Stimulated activated CD4-positive, alpha-beta T cell treated with anti-CD3 and anti-CD28 coated beads, Interleukin-12 subunit alpha, Interleukin-12 subunit beta, amount 100 ng/mL, for 48 hours (primary cell): ENCODE measurements around the gene ABCA8.
"Not testable (repeated sequence)": the region's sequence is repeated elsewhere in the genome, so short reads cannot be mapped to it uniquely, and the experiment has no call there.

Experiments
- DNase-seq, 3 donors: peaks; one replicate each; pipeline ENCODE4 v3.0.0-alpha.2; 2020; ENCODE audit warnings: low read depth in 2 of 3, low spot score in 1 of 3

Gene ABCA8, protein sequence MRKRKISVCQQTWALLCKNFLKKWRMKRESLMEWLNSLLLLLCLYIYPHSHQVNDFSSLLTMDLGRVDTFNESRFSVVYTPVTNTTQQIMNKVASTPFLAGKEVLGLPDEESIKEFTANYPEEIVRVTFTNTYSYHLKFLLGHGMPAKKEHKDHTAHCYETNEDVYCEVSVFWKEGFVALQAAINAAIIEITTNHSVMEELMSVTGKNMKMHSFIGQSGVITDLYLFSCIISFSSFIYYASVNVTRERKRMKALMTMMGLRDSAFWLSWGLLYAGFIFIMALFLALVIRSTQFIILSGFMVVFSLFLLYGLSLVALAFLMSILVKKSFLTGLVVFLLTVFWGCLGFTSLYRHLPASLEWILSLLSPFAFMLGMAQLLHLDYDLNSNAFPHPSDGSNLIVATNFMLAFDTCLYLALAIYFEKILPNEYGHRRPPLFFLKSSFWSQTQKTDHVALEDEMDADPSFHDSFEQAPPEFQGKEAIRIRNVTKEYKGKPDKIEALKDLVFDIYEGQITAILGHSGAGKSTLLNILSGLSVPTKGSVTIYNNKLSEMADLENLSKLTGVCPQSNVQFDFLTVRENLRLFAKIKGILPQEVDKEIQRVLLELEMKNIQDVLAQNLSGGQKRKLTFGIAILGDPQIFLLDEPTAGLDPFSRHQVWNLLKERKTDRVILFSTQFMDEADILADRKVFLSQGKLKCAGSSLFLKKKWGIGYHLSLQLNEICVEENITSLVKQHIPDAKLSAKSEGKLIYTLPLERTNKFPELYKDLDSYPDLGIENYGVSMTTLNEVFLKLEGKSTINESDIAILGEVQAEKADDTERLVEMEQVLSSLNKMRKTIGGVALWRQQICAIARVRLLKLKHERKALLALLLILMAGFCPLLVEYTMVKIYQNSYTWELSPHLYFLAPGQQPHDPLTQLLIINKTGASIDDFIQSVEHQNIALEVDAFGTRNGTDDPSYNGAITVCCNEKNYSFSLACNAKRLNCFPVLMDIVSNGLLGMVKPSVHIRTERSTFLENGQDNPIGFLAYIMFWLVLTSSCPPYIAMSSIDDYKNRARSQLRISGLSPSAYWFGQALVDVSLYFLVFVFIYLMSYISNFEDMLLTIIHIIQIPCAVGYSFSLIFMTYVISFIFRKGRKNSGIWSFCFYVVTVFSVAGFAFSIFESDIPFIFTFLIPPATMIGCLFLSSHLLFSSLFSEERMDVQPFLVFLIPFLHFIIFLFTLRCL (N-terminal part only)

GRCh38 chr17:68955181-68955841 lies at the start of gene ABCA8:
Gene ABCA8, minus strand, starts transcription at chr17:68955392. Its CDS starts 13,358 bp downstream, at chr17:68942034.
- DNase-seq, result no peak

DNA sequence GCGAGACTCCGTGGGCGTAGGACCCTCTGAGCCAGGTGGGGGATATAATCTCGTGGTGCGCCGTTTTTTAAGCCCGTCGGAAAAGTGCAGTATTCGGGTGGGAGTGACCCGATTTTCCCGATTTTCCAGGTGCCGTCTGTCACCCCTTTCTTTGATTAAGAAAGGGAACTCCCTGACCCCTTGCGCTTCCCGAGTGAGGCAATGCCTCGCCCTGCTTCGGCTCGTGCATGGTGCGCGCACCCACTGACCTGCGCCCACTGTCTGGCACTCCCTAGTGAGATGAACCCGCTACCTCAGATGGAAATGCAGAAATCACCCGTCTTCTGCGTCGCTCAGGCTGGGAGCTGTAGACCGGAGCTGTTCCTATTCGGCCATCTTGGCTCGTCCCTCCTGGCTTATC lies 49.6 kb upstream of the ABCA8 start:
- not testable (repeated sequence) for DNase-seq

GRCh38 chr17:68999743-69000142 lies 44.6 kb upstream of the ABCA8 start:
- DNase-seq, result not testable (repeated sequence)

DNA sequence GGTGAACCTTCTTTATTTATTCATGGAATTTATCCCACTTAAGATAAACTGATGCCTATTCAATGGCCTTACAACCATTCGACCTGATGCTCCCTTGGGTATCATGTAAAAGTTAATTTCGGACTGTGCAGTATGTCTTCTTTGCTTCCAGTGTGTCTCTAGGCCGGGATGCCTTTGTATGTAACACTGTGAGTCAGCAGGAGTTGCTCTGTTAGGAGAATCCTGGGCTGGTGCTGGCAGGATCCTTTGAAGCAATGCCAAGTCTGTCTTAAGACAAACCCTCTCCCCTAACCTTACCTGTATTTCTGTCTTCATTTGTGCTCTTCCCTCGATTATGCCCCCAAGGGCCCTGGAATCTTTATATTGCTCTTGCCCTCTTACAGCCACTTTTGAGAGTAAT lies 37.9 kb upstream of the ABCA8 start:
- no peak for DNase-seq

- DNase-seq, result no peak
Observed at GRCh38 chr17:68987966-68988365, 32.8 kb upstream of the ABCA8 start.

- DNase-seq, result no peak
Observed at GRCh38 chr17:68981288-68981687, 26.1 kb upstream of the ABCA8 start.

DNA sequence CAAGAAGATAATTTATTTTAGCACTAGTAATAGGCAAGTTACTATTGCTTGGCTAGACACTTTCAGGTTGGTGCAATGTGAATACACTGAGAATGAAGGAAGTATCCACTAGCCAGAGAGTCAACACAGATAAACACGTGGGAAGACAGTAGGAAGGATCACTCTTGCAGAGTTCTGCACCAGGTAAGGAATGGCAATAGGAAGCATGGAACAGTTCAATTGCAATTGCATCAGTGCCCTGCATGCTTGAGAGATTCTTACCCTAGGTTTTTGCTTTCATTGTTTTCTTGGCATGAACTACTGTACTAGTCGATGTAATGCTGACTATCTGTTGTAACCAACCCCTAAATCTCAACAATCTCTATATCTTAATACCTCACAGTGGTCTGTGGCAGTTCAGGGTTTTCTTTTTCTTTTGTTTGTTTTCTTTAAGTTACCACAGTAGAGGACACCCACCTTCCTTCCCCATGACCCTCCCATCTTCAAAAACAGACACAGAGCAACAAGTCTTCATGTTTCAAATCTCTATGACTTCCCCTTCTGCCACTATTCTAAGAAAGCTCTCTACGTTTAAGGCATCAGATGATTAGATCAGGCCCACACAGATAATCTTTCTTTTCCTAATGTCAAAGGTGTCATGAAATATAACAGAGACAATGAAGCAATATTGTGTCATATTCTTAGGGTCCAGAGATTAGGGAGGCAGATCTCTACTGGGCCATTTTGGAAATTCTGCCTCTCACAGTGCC lies 18.1 kb upstream of the ABCA8 start:
- no peak for DNase-seq

GRCh38 chr17:68972119-68972704 lies 17.0 kb upstream of the ABCA8 start:
- no peak for DNase-seq

DNA sequence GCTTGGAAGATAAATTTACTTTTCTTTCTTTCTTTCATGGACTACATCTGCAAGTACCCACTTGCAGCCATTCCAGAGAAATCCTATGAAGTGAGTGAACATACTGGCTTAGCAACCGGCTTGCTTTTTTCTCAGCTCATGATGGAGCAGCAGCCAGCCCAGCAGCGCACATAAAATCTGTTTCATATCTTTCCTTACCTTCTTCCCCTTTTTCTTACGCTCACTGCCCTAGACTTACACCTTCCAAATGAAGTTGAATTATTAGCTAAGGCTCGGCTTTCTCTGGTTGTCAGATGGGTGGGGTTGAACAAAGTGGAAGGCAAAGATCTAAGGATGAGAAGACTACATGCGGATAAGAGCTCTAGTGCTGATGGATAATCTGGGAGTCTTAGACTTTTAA lies 13.9 kb upstream of the ABCA8 start:
- no peak for DNase-seq

DNA sequence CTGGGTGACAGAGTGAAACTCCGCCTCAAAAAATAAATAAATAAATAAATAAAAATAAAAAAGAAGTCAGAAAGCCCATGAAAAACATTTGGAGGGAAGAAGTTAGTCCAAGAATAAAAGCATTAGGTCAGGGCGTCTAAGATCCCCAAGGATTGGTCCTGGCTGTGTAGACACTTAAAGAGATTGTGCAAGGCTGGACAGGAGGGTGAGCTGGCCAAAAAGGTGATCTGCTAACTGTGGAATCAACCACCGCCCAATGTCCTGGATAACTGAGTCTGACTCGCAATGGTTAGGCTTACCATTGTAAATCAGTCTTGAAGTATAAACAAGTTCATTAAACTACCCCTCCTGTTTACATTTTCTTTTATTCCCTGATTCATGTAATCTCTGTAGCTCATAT lies 8.8 kb upstream of the ABCA8 start:
- no peak for DNase-seq

- no peak for DNase-seq
Observed at GRCh38 chr17:68961214-68961882, 6.2 kb upstream of the ABCA8 start.

- not testable (repeated sequence) for DNase-seq
Observed at GRCh38 chr17:68959117-68959516, 3.9 kb upstream of the ABCA8 start.

DNA sequence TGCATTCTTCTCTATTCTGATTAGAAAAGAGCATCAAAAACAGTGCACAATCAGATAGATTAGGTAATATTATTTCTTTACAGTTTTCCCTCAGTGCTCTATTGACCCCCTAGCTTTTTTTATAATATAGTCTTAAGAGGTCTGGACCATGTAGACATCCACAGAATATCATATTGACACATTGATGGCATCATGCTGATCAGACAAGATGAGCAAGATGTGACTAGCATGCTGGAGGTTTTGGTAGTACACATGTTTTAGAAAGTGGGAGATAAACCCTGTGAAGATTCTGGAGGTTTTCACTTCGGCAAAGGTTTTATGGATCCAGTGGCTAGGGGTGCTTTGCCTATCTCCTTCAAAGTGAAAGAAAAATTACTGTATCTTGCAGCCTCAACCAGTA lies 2.8 kb upstream of the ABCA8 start:
- DNase-seq, result no peak

- DNase-seq, result no peak
Observed at GRCh38 chr17:68954146-68954896, 871 bp downstream of the ABCA8 start.

DNA sequence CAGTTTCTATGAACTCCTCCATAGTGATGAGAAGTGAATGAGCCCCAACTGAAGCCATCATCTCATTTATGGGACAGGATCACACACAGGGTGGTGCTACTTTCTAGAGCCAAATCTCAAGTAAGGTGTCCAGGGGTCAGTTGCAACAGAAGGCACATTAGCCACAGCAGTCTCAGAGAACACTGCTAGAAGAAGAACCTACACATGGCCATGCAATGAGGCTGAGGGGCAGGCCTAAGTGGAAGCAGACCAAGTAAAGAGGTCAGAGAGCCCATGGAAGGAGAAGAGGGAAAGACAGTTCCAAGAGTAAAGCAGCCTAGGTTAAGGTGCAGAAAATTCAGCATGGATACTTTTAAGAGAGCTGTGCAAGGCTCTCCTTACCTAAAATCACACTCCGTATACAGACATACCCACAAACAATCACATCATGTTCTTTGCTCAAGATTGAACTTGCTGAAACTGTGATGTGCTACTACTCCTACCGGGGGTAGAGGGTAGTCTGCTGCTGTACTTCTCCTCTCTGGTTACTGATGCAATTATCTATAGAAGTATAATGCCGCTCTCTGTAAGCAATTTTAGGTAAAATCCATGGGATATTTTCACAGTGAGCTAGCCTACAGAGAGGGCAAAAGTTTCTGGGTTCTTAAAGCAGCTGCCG lies 1.7 kb downstream of the ABCA8 start:
- no peak for DNase-seq

GRCh38 chr17:68950725-68951124 lies 4.5 kb downstream of the ABCA8 start:
- no peak for DNase-seq

DNA sequence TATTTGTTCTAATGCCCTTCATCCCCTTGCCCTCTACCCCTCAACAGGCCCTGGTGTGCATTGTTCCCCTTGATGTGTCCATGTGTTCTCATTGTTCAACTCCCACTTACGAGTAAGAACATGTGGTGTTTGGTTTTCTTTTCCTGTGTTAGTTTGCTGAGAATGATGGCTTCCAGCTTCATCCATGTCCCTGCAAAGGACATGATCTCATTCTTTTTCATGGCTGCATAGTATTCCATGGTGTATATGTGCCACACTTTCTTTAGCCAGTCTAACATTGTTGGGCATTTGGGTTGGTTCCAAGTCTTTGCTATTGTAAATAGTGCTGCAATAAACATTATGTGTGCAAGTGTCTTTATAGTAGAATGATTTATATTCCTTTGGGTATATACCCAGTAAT lies 7.3 kb downstream of the ABCA8 start:
- not testable (repeated sequence) for DNase-seq

- no peak for DNase-seq
Observed at GRCh38 chr17:68944435-68945035, 10.7 kb downstream of the ABCA8 start.
